GM23338 (cell line): ENCODE data around the gene PA2G4. TPM values are rescaled to one million over a fixed set of nuclear protein-coding genes. Genes with fewer than 3 reads are reported as not detected.

Experiments
- ATAC-seq: fragments of 200-7000 bp; cut with Tn5 transposase; 3 replicates; pipeline ENCODE4 v1.9.1; 2020
- DNase-seq: peaks from one replicate; pipeline ENCODE4 v3.0.0-alpha.2; 2015; ENCODE audit warnings: low spot score
- H2AFZ ChIP-seq: fragments of 200-600 bp; sonication (generic); 2 replicates; pipeline ENCODE4 v1.8.0; 2016; ENCODE audit warnings: antibody characterized with exemption, mild to moderate bottlenecking, moderate library complexity
- H3F3A ChIP-seq: fragments of 200-600 bp; sonication (generic); replicated peaks from 2 replicates; pipeline ENCODE4 v1.8.0; 2017; ENCODE audit warnings: antibody characterized with exemption, mixed run types, low read depth
- H3K27ac ChIP-seq: fragments of 200-600 bp; sonication (generic); 2 replicates; pipeline ENCODE4 v1.6.1; 2016; ENCODE audit warnings: low read depth
- H3K27me3 ChIP-seq: fragments of 200-600 bp; sonication (generic); 2 replicates; pipeline ENCODE4 v1.8.0; 2016; ENCODE audit warnings: mild to moderate bottlenecking, mixed run types, moderate library complexity; ENCODE audit not compliant: insufficient read depth
- H3K36me3 ChIP-seq: fragments of 200-600 bp; sonication (generic); 2 replicates; pipeline ENCODE4 v1.8.0; 2016; ENCODE audit warnings: mild to moderate bottlenecking; ENCODE audit not compliant: insufficient read depth
- H3K4me1 ChIP-seq: fragments of 200-600 bp; sonication (generic); 2 replicates; pipeline ENCODE4 v1.8.0; 2016; ENCODE audit warnings: mild to moderate bottlenecking, moderate library complexity; ENCODE audit not compliant: insufficient read depth
- H3K4me2 ChIP-seq: fragments of 200-600 bp; sonication (generic); 2 replicates; pipeline ENCODE4 v1.7.1; 2017; ENCODE audit warnings: mixed run types
- H3K4me3 ChIP-seq: fragments of 200-600 bp; sonication (generic); 2 replicates; pipeline ENCODE4 v1.6.1; 2016; ENCODE audit warnings: mixed run types
- H3K79me2 ChIP-seq: fragments of 200-600 bp; sonication (generic); replicated peaks from 2 replicates; pipeline ENCODE4 v1.8.0; 2017; ENCODE audit warnings: mild to moderate bottlenecking; ENCODE audit not compliant: insufficient read depth
- H3K9me2 ChIP-seq: fragments of 200-600 bp; sonication (generic); 2 replicates; pipeline ENCODE4 v1.8.0; 2017; ENCODE audit not compliant: insufficient read depth
- H4K20me1 ChIP-seq: fragments of 200-600 bp; sonication (generic); replicated peaks from 2 replicates; pipeline ENCODE4 v1.8.0; 2017; ENCODE audit warnings: mild to moderate bottlenecking; ENCODE audit not compliant: insufficient read depth
- H3K27ac Mint-ChIP-seq: 2 replicates; pipeline ENCODE4 v1.8.0; 2020; ENCODE audit warnings: inconsistent platforms, mild to moderate bottlenecking, moderate library complexity, mixed read lengths
- H3K27me3 Mint-ChIP-seq: 3 replicates; pipeline ENCODE4 v1.8.0; 2022; ENCODE audit warnings: low read depth, mild to moderate bottlenecking, moderate library complexity, mixed read lengths, inconsistent platforms; ENCODE audit not compliant: insufficient read depth, poor library complexity
- H3K36me3 Mint-ChIP-seq: 3 replicates; pipeline ENCODE4 v1.8.0; 2021; ENCODE audit warnings: low read depth, mild to moderate bottlenecking, inconsistent platforms, moderate library complexity, mixed read lengths
- H3K4me1 Mint-ChIP-seq: 3 replicates; pipeline ENCODE4 v1.8.0; 2020; ENCODE audit warnings: mild to moderate bottlenecking, inconsistent platforms, mixed read lengths
- H3K4me3 Mint-ChIP-seq: 3 replicates; pipeline ENCODE4 v1.8.0; 2021; ENCODE audit warnings: moderate library complexity, mild to moderate bottlenecking, inconsistent platforms, mixed read lengths
- H3K9me3 Mint-ChIP-seq: 3 replicates; pipeline ENCODE4 v1.8.0; 2020; ENCODE audit warnings: moderate library complexity, mild to moderate bottlenecking, inconsistent platforms, mixed read lengths
- CREB1 ChIP-seq: fragments of 250-450 bp; sonication (Bioruptor Pico); IDR thresholded peaks from 2 replicates; pipeline ENCODE4 v1.5.0; 2020; ENCODE audit warnings: low read depth, mild to moderate bottlenecking, moderate library complexity
- NANOG ChIP-seq: IDR thresholded peaks from 2 replicates; pipeline ENCODE4 v1.6.1; 2016; ENCODE audit warnings: antibody characterized with exemption, borderline replicate concordance
- POLR2AphosphoS5 ChIP-seq: IDR thresholded peaks from 2 replicates; pipeline ENCODE4 v1.6.1; 2016; ENCODE audit warnings: antibody characterized with exemption, low read depth
- ZNF331 ChIP-seq: fragments of 250-450 bp; sonication (Bioruptor Pico); IDR thresholded peaks from 2 replicates; pipeline ENCODE4 v1.5.0; 2020; ENCODE audit warnings: low read depth, mild to moderate bottlenecking, moderate library complexity
- polyA plus RNA-seq: library from polyadenylated mRNA; unstranded; fragments of >200 nt; fragmentation: Nextera tagmentation; extraction: Ambion mirVana; gene quantifications from 2 replicates; pipeline ENCODE4 v1.2.1, GENCODE V29; 2016
- total RNA-seq: library from RNA; depleted of rRNA; stranded (reverse); fragments of >200 nt; shearing (Covaris generic); gene quantifications from 2 replicates; pipeline ENCODE4 v1.2.3, GENCODE V29; 2014
- TF ChIP-seq, protein P1 (sequence below): IDR thresholded peaks from 2 replicates; pipeline ENCODE4 v1.6.1; 2016; ENCODE audit warnings: antibody characterized with exemption
- TF ChIP-seq, protein P2 (sequence below): IDR thresholded peaks from one replicate; pipeline ENCODE4 v1.6.1; 2018; ENCODE audit warnings: antibody characterized with exemption; ENCODE audit not compliant: unreplicated experiment
- TF ChIP-seq, protein P3 (sequence below), 2 experiments: fragments of 200-600 bp in 1 of 2; sonication (generic) in 1 of 2; conservative IDR thresholded peaks; 2 replicates each; pipeline versions ENCODE4 v1.5.1 to v1.6.1; 2016 to 2017; ENCODE audit warnings: antibody characterized with exemption in 2 of 2, low read depth in 2 of 2, mild to moderate bottlenecking in 2 of 2, moderate library complexity in 1 of 2

The PA2G4 gene
- total and polyA plus RNA-seq, 2 experiments from 2014 or later, result 237 to 373 TPM

DNA sequence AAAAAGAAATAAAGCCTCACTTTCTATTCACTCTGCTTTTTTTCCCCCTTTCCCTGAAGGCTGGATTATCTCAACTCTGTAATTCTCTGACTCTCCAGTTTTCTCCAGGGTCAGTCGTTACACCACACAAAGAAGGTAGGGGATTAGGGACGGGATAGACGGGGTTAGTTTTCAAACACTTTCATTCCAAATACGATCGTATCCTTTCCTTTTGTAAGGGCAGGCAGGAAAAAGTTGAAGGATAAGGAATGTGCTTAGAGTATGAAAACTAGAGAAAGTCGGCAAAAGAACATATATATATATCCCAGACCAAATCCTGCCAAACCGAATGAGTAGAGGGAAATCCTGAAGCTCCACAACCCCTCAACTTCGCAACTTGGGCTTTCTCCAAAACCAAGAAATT is 23.1 kb downstream of the PA2G4 start:
- H3F3A ChIP-seq, result peaks cover 4% of the 10 kb centered on the region; the same call in 1 of the 2 replicates
- H3K9me3 Mint-ChIP-seq, result no peaks in the 10 kb centered on the region
- DNase-seq, result no peak
- peak overlapping the region; percentile 93 for H3K27ac Mint-ChIP-seq
- no peak for ATAC-seq
- no peak overlapping the region for H2AFZ ChIP-seq
- peaks cover 17% of the 10 kb centered on the region for H3K4me1 ChIP-seq
- peaks cover 21% of the 10 kb centered on the region for H3K79me2 ChIP-seq
- H4K20me1 ChIP-seq, result peaks cover 13% of the 10 kb centered on the region; the same call in 1 of the 2 replicates
- peaks cover 30% of the 10 kb centered on the region for H3K4me1 Mint-ChIP-seq
- peak overlapping the region; percentile 98 for H3K4me3 Mint-ChIP-seq
- peaks cover 13% of the 10 kb centered on the region for H3K36me3 ChIP-seq
- H3K27me3 ChIP-seq, result no peaks in the 10 kb centered on the region
- TF ChIP-seq NANOG (no peak), POLR2AphosphoS5 (no peak; the same call in 1 of the 2 replicates), ZNF331 (CRISPR knock-in tag) (0 out of 2 replicates have a peak, but pooled peaks have one; percentile 17)
- TF ChIP-seq, protein P1, sequence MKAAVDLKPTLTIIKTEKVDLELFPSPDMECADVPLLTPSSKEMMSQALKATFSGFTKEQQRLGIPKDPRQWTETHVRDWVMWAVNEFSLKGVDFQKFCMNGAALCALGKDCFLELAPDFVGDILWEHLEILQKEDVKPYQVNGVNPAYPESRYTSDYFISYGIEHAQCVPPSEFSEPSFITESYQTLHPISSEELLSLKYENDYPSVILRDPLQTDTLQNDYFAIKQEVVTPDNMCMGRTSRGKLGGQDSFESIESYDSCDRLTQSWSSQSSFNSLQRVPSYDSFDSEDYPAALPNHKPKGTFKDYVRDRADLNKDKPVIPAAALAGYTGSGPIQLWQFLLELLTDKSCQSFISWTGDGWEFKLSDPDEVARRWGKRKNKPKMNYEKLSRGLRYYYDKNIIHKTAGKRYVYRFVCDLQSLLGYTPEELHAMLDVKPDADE, result no peak
- H3K27ac ChIP-seq, result peak overlapping the region; percentile 60
- H3K4me3 ChIP-seq, result peak overlapping the region; percentile 44
- peak overlapping the region; percentile 72 for H3K4me2 ChIP-seq
- no peaks in the 10 kb centered on the region for H3K9me2 ChIP-seq
- H3K36me3 Mint-ChIP-seq, result peaks cover 29% of the 10 kb centered on the region
- H3K27me3 Mint-ChIP-seq, result peaks cover 3% of the 10 kb centered on the region

DNA sequence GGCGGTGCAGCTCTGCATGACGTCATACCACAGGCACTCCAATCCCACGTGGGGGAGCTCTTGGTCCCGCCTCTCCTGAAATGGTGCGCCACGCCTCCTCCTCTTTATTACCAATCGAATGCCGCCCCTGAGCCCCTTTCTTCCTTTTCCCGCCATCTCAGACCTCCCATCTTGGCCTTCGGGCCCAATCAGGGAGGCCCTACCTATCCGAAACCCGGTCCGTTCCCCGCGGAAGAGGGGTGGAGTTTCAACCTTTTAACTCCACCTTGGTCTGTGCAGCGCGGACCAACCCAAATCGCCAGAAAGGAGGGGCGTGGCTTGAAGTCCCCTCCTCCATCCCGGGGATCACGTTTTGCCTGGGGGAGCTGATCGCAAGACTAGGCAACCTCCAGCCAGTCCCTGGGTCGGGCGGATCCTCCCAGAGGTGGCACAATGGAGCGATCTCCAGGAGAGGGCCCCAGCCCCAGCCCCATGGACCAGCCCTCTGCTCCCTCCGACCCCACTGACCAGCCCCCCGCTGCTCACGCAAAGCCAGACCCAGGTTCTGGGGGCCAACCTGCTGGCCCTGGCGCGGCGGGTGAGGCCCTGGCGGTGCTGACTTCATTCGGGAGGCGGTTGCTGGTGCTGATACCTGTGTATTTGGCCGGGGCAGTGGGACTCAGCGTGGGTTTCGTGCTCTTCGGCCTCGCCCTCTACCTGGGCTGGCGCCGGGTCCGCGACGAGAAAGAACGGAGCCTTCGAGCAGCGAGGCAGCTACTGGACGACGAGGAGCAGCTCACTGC is 23.7 kb downstream of the PA2G4 start, which contains the start of gene ESYT1:
TSS of gene ESYT1 (plus strand) at position 380 of the 782 bp plus-strand sequence. CDS start at position 433, 53 bp downstream.
- Histone ChIP-seq H3K4me1 (peaks cover 17% of the 10 kb centered on the region), H3K27me3 (no peaks in the 10 kb centered on the region), H3F3A (peaks cover 4% of the 10 kb centered on the region; the same call in 1 of the 2 replicates), H3K27ac (peak within 1 kb of the TSS; percentile 60), H3K4me2 (peak within 1 kb of the TSS; percentile 89), H4K20me1 (peaks cover 13% of the 10 kb centered on the region; the same call in 1 of the 2 replicates), H3K79me2 (peaks cover 21% of the 10 kb centered on the region), H3K4me3 (peak within 1 kb of the TSS; percentile 89), H3K36me3 (peaks cover 13% of the 10 kb centered on the region), H3K9me2 (no peaks in the 10 kb centered on the region), H2AFZ (no peak within 1 kb of the TSS; the same call in 1 of the 2 replicates)
- Mint-ChIP-seq H3K4me3 (peak within 1 kb of the TSS; percentile 98), H3K4me1 (peaks cover 30% of the 10 kb centered on the region), H3K27me3 (peaks cover 3% of the 10 kb centered on the region), H3K27ac (peak within 1 kb of the TSS; percentile 98), H3K36me3 (peaks cover 33% of the 10 kb centered on the region), H3K9me3 (no peaks in the 10 kb centered on the region)
- TF ChIP-seq CREB1 (CRISPR knock-in tag), result peak; percentile 96
- TF ChIP-seq, protein P2, sequence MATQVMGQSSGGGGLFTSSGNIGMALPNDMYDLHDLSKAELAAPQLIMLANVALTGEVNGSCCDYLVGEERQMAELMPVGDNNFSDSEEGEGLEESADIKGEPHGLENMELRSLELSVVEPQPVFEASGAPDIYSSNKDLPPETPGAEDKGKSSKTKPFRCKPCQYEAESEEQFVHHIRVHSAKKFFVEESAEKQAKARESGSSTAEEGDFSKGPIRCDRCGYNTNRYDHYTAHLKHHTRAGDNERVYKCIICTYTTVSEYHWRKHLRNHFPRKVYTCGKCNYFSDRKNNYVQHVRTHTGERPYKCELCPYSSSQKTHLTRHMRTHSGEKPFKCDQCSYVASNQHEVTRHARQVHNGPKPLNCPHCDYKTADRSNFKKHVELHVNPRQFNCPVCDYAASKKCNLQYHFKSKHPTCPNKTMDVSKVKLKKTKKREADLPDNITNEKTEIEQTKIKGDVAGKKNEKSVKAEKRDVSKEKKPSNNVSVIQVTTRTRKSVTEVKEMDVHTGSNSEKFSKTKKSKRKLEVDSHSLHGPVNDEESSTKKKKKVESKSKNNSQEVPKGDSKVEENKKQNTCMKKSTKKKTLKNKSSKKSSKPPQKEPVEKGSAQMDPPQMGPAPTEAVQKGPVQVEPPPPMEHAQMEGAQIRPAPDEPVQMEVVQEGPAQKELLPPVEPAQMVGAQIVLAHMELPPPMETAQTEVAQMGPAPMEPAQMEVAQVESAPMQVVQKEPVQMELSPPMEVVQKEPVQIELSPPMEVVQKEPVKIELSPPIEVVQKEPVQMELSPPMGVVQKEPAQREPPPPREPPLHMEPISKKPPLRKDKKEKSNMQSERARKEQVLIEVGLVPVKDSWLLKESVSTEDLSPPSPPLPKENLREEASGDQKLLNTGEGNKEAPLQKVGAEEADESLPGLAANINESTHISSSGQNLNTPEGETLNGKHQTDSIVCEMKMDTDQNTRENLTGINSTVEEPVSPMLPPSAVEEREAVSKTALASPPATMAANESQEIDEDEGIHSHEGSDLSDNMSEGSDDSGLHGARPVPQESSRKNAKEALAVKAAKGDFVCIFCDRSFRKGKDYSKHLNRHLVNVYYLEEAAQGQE, result no peak
- peak; percentile 88 for TF ChIP-seq POLR2AphosphoS5
- TF ChIP-seq, protein P3, sequence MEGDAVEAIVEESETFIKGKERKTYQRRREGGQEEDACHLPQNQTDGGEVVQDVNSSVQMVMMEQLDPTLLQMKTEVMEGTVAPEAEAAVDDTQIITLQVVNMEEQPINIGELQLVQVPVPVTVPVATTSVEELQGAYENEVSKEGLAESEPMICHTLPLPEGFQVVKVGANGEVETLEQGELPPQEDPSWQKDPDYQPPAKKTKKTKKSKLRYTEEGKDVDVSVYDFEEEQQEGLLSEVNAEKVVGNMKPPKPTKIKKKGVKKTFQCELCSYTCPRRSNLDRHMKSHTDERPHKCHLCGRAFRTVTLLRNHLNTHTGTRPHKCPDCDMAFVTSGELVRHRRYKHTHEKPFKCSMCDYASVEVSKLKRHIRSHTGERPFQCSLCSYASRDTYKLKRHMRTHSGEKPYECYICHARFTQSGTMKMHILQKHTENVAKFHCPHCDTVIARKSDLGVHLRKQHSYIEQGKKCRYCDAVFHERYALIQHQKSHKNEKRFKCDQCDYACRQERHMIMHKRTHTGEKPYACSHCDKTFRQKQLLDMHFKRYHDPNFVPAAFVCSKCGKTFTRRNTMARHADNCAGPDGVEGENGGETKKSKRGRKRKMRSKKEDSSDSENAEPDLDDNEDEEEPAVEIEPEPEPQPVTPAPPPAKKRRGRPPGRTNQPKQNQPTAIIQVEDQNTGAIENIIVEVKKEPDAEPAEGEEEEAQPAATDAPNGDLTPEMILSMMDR (conservative IDR thresholded peaks at IDR 0.05; ENCODE audit: low read depth in 2 of 2), result 0 out of 4 replicates have a peak, but pooled peaks of 1 of the 2 experiments have one; percentile 6
- peak; percentile 88 for ATAC-seq
- peak; percentile 100 for DNase-seq
